Mononuclear cell (primary cell): Measurements from ENCODE around the gene GMDS. TPM values are rescaled to one million over a fixed set of nuclear protein-coding genes. Genes with fewer than 3 reads are reported as not detected.

Source experiments
- H3K27me3 ChIP-seq: 2 replicates; pipeline ENCODE4 v1.6.0; 2011; ENCODE audit warnings: low read length, control low read depth; ENCODE audit not compliant: insufficient read depth
- H3K4me1 ChIP-seq: 2 replicates; pipeline ENCODE4 v1.5.1; 2011; ENCODE audit warnings: mild to moderate bottlenecking, low read length, control low read depth; ENCODE audit not compliant: insufficient read depth
- H3K4me3 ChIP-seq: 2 replicates; pipeline ENCODE4 v1.5.1; 2011; ENCODE audit warnings: mild to moderate bottlenecking, low read length, moderate library complexity
- H3K9me3 ChIP-seq: 2 replicates; pipeline ENCODE4 v1.5.1; 2011; ENCODE audit warnings: low read depth, mild to moderate bottlenecking, control low read depth, low read length
- total RNA-seq: library from RNA; depleted of rRNA; stranded (reverse); fragments of >200 nt; gene quantifications from one replicate; pipeline ENCODE4 v1.2.3, GENCODE V29; 2012

The GMDS gene
- total RNA-seq, 1 donor: 10.6 TPM

DNA sequence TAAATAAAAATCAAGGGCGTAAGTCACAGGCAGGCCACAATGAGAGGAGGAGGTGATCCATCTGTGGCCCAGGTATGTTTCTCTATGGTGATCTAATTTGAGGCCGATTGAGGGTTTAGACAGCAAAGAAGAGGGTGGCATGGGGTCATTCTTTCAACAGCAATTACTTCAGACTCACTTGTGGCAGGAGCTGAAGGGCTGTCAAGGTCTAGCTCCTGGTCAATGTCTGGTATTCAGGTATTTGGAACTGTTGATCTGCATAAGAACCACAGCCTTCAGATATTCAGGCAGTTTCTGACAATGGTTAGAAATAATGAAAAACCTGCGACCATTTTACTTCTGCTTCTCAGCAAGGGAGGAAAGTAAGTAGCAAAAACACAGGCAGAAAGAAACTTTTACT is 376.1 kb downstream of the GMDS start:
- Histone ChIP-seq H3K9me3 (no peaks in the 10 kb centered on the region), H3K4me3 (no peak overlapping the region), H3K27me3 (no peaks in the 10 kb centered on the region), H3K4me1 (no peaks in the 10 kb centered on the region)

DNA sequence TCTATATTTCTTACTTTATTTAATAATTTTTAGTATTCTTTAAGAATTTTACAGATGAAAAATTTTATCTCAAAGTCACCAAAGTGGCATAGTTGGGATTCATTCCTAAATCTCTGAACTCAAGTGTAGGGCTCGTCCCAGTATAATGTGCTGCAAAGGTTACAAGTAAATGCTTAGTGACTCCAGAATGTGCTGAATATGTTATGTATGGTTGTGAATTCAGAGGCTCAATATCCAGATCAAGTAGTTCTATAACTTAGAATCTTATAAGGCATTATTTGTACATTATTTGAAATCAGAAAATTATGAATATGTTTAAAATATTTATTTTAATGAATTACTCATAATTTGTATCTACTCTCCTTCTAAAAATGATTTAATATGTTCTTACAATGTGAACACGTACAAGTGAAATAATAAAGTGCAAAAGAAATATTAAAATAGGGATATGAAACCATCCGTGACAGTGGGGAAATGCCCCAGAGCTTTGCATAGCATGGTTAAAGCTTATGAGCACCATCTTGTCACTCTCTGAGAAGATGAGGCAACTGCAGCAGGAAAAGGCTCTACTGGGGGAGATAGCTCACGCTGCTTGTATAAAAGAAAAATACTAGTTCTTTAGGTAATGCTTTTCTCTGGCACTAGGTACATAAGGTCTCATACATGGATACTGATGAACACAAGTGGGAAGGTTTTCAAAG is 376.7 kb downstream of the GMDS start:
- Histone ChIP-seq H3K27me3 (no peaks in the 10 kb centered on the region), H3K9me3 (no peaks in the 10 kb centered on the region), H3K4me1 (no peaks in the 10 kb centered on the region), H3K4me3 (no peak overlapping the region)

DNA sequence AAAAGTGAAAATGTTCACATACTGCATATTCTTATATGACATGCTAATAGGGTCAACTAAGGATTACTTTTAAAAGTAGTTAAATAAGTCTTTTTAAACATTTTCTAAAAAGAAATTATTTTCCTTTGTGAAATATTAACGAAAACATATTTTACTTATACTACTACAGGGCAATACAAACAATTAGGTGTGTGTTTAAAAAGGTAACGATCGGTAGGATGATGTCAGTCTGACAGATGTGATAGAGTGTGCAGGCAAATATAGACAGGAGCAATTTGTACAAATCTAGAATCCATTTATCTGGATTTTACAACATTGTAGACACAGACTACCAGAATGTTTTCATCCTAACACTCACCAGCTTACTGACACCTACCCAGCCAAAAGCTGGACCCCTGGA is 378.2 kb downstream of the GMDS start:
- H3K4me3 ChIP-seq: no peak overlapping the region
- no peaks in the 10 kb centered on the region for H3K27me3 ChIP-seq
- H3K4me1 ChIP-seq: no peaks in the 10 kb centered on the region
- H3K9me3 ChIP-seq: no peaks in the 10 kb centered on the region

DNA sequence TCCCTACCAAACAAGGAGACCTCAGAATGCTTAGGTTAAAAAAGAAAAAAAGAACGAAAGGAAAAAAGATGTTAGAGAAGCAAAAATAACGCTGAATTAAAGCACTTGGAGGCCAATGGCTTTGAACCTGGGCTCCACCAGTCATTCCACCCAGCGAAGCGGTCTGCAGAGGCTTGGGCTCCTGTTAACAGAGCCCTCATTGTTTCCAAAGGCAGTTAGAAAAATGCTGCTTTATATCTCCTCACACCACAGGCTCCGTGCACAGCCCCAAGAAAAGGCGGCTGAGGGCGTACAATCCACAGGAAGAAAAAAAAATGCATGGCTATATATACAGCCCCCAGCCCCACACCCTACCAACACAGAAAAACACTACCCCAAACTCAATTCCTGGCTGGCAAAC is 379.8 kb downstream of the GMDS start:
- H3K4me3 ChIP-seq: no peak overlapping the region
- no peaks in the 10 kb centered on the region for H3K4me1 ChIP-seq
- H3K27me3 ChIP-seq: no peaks in the 10 kb centered on the region
- no peaks in the 10 kb centered on the region for H3K9me3 ChIP-seq

DNA sequence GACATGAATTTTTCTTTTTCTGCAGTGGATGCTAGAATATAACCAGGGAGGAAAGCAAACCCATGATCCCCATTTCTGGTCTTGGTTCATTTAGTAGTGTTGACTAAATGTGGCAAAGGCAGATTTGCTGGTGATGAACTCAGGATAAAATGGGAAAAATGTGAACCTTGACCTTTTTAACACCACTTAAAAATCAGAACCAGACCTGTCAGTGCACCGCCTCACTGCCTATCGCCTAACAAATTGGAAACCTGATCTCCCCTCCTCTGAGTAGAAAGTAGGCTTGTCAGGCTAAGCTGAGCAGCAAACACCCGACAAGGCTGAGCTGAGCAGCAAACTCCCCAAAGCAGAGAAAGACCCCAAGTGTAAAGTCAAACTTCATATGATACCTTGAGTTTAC is 380.9 kb downstream of the GMDS start:
- Histone ChIP-seq H3K4me1 (no peaks in the 10 kb centered on the region), H3K4me3 (no peak overlapping the region), H3K9me3 (no peaks in the 10 kb centered on the region), H3K27me3 (no peaks in the 10 kb centered on the region)

DNA sequence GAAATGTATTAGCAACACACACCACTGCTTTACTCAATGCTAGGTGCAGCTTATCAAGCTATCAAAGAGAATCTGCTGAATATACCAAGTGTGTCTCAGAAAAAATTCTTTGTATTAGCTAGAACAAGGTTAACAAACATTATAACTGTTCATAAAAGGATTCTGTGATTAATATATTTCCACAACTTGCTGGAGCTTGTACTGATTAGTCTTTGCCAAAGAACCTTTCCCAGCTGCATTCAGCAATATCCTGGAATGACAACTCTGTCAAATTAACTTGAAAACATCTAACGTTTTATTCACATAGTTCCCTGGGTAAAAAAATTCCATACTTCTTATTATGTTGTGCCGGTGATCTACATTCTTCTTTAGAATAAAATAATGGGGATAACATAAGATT is 383.0 kb downstream of the GMDS start:
- H3K4me3 ChIP-seq: no peak overlapping the region
- no peaks in the 10 kb centered on the region for H3K4me1 ChIP-seq
- H3K9me3 ChIP-seq: no peaks in the 10 kb centered on the region
- no peaks in the 10 kb centered on the region for H3K27me3 ChIP-seq

DNA sequence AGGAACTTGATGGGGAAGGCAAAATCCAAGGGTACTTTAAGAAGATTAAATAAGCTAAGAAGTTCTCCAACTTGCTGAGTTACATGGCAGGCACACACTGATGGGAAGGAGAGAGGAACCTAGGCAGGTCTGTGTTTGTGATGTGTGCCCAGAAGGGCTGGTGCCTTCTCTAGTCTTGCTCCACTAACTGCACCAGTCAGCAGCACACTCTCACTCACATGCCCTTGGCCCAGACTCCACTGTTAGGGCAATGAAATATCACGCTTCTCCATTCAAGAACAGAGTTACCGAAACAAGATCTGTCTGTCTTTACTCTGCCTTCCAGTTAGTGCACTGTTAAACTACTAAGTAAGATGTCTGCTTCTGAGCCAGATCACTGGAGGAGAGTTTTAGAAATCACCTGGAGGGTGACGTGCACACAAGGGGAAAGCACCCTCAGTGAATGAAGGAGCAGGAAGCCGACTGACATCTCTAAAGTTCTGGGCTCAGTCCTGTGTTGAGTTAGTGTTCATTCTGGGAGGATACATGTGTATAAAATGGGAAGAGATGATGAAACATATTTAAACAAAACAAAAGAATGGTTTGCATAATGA is 384.6 kb downstream of the GMDS start:
- Histone ChIP-seq H3K4me1 (no peaks in the 10 kb centered on the region), H3K4me3 (no peak overlapping the region), H3K9me3 (no peaks in the 10 kb centered on the region), H3K27me3 (no peaks in the 10 kb centered on the region)

DNA sequence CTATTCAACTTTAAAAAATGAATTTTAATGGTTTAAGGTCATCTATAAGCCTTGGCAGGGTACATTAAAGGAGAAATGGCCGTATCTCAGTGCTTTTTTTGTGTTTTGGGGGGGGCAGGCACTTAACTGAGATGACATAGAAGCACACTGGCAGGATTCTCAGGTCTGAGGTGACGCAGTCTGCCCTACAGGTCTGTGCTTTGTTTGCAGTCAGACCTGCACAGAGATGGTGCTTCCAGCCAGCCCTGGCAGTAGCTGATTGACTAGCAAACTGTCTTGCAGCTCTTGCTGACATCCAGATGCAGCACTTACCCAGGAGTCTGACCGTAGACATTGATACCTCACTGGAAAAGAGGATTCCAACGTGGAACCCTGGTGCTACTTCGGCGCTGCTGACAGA is 386.5 kb downstream of the GMDS start:
- H3K4me1 ChIP-seq: no peaks in the 10 kb centered on the region
- no peaks in the 10 kb centered on the region for H3K27me3 ChIP-seq
- no peak overlapping the region for H3K4me3 ChIP-seq
- no peaks in the 10 kb centered on the region for H3K9me3 ChIP-seq

DNA sequence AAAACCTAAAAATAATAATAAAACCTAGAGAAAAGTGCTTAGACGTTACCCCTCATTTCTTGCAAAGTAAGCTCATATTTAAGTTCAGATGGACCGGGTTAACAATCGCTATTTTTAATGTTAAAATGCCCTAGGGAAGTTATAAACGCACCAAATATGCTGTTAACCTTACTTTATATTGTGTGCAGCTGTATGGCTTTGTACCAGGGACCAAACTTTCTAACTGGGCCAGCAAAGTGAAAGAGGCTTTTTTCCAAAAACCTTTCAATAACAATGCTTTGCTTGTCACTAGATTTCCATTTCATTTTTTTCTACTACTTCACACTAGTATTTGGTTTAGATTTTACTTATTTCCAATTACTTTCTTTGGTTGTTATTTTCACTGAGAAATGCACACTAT is 387.2 kb downstream of the GMDS start:
- no peaks in the 10 kb centered on the region for H3K9me3 ChIP-seq
- H3K4me3 ChIP-seq: no peak overlapping the region
- no peaks in the 10 kb centered on the region for H3K27me3 ChIP-seq
- H3K4me1 ChIP-seq: no peaks in the 10 kb centered on the region

DNA sequence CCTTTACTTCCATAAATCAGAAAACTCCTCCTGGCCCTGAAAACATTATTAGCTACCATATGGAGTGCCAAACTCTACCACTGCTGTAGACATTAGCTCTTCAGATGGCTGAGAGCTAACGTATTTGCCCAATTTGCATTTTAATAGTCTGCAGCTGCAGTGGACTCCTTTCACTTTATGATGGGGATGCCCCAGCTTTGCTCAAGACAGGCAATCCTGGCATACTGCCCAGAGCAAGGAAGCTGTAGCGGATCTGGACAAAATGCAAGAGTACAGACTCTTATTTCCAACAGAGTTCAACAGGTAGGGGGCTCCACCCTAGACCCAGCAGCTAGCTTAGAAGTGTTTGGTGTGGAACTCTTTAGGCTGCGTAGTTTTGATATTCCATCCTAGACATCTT is 389.0 kb downstream of the GMDS start:
- Histone ChIP-seq H3K4me1 (no peaks in the 10 kb centered on the region), H3K27me3 (no peaks in the 10 kb centered on the region), H3K4me3 (no peak overlapping the region), H3K9me3 (no peaks in the 10 kb centered on the region)

DNA sequence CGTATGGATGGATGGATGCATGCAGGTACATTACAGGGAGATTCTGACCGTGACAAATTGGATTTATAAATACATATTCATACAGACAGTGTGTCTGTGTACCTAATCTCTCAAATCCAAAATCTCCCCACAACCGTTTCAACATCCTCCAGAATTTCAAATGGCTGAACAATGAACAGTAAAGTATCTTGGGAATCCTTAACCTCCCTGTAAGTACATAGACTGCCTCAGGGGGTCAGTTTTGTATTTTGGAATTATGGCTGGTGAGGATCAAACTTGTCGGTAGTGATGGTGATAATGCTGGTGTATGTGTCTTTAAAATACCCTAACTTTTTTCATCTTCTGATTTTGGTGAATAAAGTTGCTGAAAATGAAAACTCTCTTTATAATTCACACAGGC is 389.5 kb downstream of the GMDS start:
- Histone ChIP-seq H3K4me1 (no peaks in the 10 kb centered on the region), H3K4me3 (no peak overlapping the region), H3K27me3 (no peaks in the 10 kb centered on the region), H3K9me3 (no peaks in the 10 kb centered on the region)

DNA sequence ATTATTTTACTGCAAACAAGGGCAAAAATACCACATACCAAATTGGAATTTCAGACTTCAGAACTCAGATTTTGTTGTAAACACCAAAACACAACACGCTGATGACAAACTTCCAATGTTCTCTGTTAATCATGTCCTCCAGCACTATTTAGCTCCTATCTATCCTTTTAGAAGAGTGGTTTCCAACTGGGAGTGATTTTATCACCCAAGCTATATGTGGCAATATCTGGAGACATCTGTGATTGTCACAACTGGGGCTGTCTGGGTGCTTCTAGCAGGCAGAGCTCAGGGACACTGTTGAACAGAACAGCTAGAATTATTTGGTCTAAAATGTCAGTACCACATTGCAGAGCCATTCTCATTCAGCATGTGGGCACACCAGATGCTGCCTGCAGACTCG is 391.1 kb downstream of the GMDS start:
- H3K27me3 ChIP-seq: no peaks in the 10 kb centered on the region
- no peaks in the 10 kb centered on the region for H3K4me1 ChIP-seq
- H3K4me3 ChIP-seq: no peak overlapping the region

DNA sequence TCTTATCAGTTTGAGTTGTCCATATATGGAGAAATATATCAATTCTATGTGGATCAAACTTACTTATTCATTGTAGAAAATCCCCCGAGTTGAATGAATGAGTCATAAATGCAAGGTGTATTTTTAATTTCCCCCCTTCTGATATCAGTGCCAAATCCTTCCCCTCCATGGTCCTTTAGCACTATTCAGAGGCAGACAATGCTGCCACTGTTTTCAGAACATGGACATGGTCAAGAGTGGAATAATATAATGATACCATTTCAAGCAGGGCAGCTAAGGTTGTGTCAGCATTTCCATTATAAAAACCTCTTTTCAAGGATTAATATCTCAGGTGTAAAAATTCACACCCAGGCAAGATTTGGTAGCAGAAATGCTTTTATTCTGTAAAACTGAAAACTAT is 391.6 kb downstream of the GMDS start:
- no peaks in the 10 kb centered on the region for H3K9me3 ChIP-seq
- H3K4me3 ChIP-seq: no peak overlapping the region
- no peaks in the 10 kb centered on the region for H3K4me1 ChIP-seq
- no peaks in the 10 kb centered on the region for H3K27me3 ChIP-seq

More for the DNA sequence above, 391.1 kb downstream of the GMDS start:
- no peaks in the 10 kb centered on the region for H3K9me3 ChIP-seq

DNA sequence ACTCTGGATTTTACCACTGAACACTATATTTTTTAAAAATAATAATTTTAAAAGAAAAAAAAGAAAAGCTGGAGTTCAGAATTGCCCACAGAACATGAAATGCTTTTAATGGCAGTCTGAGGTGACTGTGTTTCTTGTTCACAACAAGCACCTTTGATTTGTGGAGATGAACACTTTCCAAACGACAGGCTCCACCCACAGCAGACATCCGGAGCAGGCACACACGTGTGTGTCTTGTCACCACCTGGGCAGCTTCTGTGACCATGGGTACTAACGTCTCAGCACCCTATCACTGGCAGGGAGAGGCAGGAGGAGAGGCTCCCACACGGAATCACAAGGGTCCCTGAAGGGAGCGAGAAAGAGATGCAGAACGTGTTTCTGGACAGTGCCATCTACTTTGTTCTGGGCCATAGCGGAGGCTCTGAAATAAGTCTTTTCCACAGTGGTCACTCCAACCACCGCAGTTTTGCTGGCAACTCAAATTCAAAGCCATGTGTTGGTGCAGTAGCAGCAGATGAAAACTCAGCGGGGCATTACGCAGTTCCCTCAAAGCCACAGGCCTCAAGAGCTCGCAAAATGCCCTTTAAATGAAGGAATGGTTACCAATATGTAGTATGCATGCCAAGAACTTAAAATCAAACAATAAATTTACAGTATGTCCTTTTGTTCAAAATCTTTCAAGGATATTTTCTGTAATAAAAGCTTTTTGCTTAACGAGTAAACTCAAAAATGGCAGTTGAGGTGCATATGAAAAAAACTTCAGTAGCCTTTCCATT is 393.5 kb downstream of the GMDS start:
- H3K4me1 ChIP-seq: no peaks in the 10 kb centered on the region
- no peaks in the 10 kb centered on the region for H3K9me3 ChIP-seq
- no peak overlapping the region for H3K4me3 ChIP-seq
- H3K27me3 ChIP-seq: no peaks in the 10 kb centered on the region

DNA sequence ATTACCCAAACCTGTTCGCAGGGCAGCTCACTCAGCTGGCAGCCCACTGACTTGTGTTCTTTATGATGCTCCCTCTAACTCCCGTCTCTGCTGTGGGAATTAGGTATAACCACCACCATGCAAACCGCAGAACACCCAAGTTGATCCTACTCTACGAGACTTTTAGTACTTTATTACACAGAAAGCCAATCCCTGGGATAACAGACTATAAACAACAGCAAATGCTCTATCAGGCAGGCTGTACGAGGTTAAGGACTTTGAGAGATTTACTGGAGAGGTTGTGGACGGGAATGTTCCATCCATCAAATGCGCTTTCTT is 394.6 kb downstream of the GMDS start:
- H3K4me1 ChIP-seq: no peaks in the 10 kb centered on the region
- H3K4me3 ChIP-seq: no peak overlapping the region
- H3K27me3 ChIP-seq: no peaks in the 10 kb centered on the region
- no peaks in the 10 kb centered on the region for H3K9me3 ChIP-seq
